HG03060 (cell line): ENCODE data around the gene KIF18A.
A peak's percentile ranks its signal among the peaks of the same experiment; 100 is the strongest.
"Not testable (repeated sequence)": the region's sequence is repeated elsewhere in the genome, so short reads cannot be mapped to it uniquely, and the experiment has no call there.

Source experiments
- ATAC-seq: cut with Tn5 transposase; IDR thresholded peaks from one replicate; pipeline ENCODE4 v1.9.1; 2021; ENCODE audit warnings: low read depth, moderate number of reproducible peaks; ENCODE audit not compliant: unreplicated experiment

The KIF18A gene

GRCh38 chr11:28107750-28108618 lies at the start of gene KIF18A, which contains the start of gene METTL15:
Gene KIF18A, minus strand, starts transcription at chr11:28108156. Its CDS starts 10,209 bp downstream, at chr11:28097947.
Gene METTL15, plus strand, starts transcription at chr11:28108388. Its CDS starts 4,947 bp downstream, at chr11:28113335.
- peak; percentile 94 for ATAC-seq

- ATAC-seq: no peak
These were observed 45.6 kb upstream of the KIF18A start for GRCh38 chr11:28153586-28153985.

- ATAC-seq: no peak
These were observed 44.8 kb upstream of the KIF18A start for GRCh38 chr11:28152743-28153142.

GRCh38 chr11:28146123-28146751 lies 38.3 kb upstream of the KIF18A start:
- no peak for ATAC-seq

GRCh38 chr11:28144808-28145207 lies 36.9 kb upstream of the KIF18A start:
- ATAC-seq: no peak

GRCh38 chr11:28142724-28143123 lies 34.8 kb upstream of the KIF18A start:
- ATAC-seq: no peak

GRCh38 chr11:28140689-28141455 lies 32.9 kb upstream of the KIF18A start:
- no peak for ATAC-seq

GRCh38 chr11:28139841-28140415 lies 32.0 kb upstream of the KIF18A start:
- ATAC-seq: no peak

GRCh38 chr11:28137832-28138231 lies 29.9 kb upstream of the KIF18A start:
- no peak for ATAC-seq

- ATAC-seq: no peak
These were observed 29.4 kb upstream of the KIF18A start for GRCh38 chr11:28137366-28137765.

- not testable (repeated sequence) for ATAC-seq
These were observed 28.2 kb upstream of the KIF18A start for GRCh38 chr11:28136157-28136556.

- ATAC-seq: no peak
These were observed 25.2 kb upstream of the KIF18A start for GRCh38 chr11:28133146-28133545.

GRCh38 chr11:28132548-28132947 lies 24.6 kb upstream of the KIF18A start:
- no peak for ATAC-seq

- ATAC-seq: no peak
These were observed 15.2 kb upstream of the KIF18A start for GRCh38 chr11:28123151-28123581.

- ATAC-seq: no peak
These were observed 9.8 kb upstream of the KIF18A start for GRCh38 chr11:28117712-28118111.

GRCh38 chr11:28114731-28115130 lies 6.8 kb upstream of the KIF18A start:
- ATAC-seq: no peak

- no peak for ATAC-seq
These were observed 6.2 kb upstream of the KIF18A start for GRCh38 chr11:28114116-28114515.

GRCh38 chr11:28110821-28111200 lies 2.9 kb upstream of the KIF18A start:
- ATAC-seq: no peak

- ATAC-seq: no peak
These were observed 2.3 kb upstream of the KIF18A start for GRCh38 chr11:28110108-28110820.

GRCh38 chr11:28108958-28109357 lies 1.0 kb upstream of the KIF18A start:
- no peak for ATAC-seq
